Ishikawa (cell line): Measurements from ENCODE around the gene ST7.

Source experiments
- CEBPB ChIP-seq: IDR thresholded peaks from 2 replicates; pipeline ENCODE4 v1.6.1; 2012
- CREB1 ChIP-seq: IDR thresholded peaks from 2 replicates; pipeline ENCODE4 v1.6.1; 2012; ENCODE audit warnings: low read depth
- EGR1 ChIP-seq: IDR thresholded peaks from 2 replicates; pipeline ENCODE4 v1.6.1; 2012
- EP300 ChIP-seq: IDR thresholded peaks from 2 replicates; pipeline ENCODE4 v1.6.1; 2012; ENCODE audit warnings: borderline replicate concordance
- FOXM1 ChIP-seq: IDR thresholded peaks from 2 replicates; pipeline ENCODE4 v1.6.1; 2012; ENCODE audit warnings: low read depth, borderline replicate concordance
- NFIC ChIP-seq: IDR thresholded peaks from 2 replicates; pipeline ENCODE4 v1.6.1; 2012
- RAD21 ChIP-seq: IDR thresholded peaks from 2 replicates; pipeline ENCODE4 v1.6.1; 2012; ENCODE audit warnings: low read depth
- TAF1 ChIP-seq: IDR thresholded peaks from 2 replicates; pipeline ENCODE4 v1.6.1; 2012; ENCODE audit warnings: low read depth, mild to moderate bottlenecking
- TCF12 ChIP-seq: IDR thresholded peaks from 2 replicates; pipeline ENCODE4 v1.6.1; 2012; ENCODE audit warnings: low read depth
- TEAD4 ChIP-seq: IDR thresholded peaks from 2 replicates; pipeline ENCODE4 v1.6.1; 2012
- YY1 ChIP-seq: IDR thresholded peaks from 2 replicates; pipeline ENCODE4 v1.6.1; 2012; ENCODE audit warnings: low read depth
- ZBTB7A ChIP-seq: IDR thresholded peaks from 2 replicates; pipeline ENCODE4 v1.6.1; 2012; ENCODE audit warnings: low read depth
- TF ChIP-seq, protein P1 (sequence below): IDR thresholded peaks from 2 replicates; pipeline ENCODE4 v1.6.1; 2012
- TF ChIP-seq, protein P2 (sequence below): IDR thresholded peaks from 2 replicates; pipeline ENCODE4 v1.6.1; 2012
- TF ChIP-seq, protein P3 (sequence below): IDR thresholded peaks from 2 replicates; pipeline ENCODE4 v1.6.1; 2012; ENCODE audit warnings: low read depth, mild to moderate bottlenecking

ST7 gene

DNA sequence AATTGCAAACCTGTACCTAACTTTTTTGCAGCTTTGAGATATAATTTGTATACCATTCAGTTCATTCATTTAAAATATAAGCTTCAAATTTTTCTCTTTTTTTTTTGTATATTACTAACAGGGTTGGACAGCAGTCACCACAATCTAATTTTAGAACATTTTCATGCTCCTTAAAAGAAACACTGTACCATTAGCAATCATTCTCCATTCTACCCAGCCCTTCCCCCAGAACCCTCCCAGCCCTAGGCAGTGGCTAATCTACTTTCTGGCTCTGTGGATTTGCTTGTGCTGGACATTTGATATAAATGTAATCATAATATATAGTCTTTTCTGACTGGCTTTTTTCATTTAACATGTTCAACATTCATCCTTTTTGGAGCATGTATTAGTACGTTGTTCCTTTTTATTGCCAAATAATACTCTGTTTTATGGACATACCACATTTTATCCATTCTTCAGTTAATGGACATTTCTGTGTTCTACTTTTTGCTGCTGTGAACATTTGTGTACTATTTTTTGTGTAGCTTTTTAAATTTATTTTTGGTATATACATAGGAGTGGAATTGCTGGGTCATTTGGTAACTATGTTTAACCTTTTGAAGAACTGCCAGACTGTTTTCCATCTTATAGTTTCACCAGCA is 40.9 kb upstream of the ST7 start:
- TF ChIP-seq CEBPB: no peak
- no peak for TF ChIP-seq EGR1
- TF ChIP-seq, protein P1, sequence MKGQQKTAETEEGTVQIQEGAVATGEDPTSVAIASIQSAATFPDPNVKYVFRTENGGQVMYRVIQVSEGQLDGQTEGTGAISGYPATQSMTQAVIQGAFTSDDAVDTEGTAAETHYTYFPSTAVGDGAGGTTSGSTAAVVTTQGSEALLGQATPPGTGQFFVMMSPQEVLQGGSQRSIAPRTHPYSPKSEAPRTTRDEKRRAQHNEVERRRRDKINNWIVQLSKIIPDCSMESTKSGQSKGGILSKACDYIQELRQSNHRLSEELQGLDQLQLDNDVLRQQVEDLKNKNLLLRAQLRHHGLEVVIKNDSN: no peak
- no peak for TF ChIP-seq ZBTB7A
- TF ChIP-seq FOXM1: no peak
- no peak for TF ChIP-seq NFIC
- TF ChIP-seq TAF1: no peak
- TF ChIP-seq, protein P2, sequence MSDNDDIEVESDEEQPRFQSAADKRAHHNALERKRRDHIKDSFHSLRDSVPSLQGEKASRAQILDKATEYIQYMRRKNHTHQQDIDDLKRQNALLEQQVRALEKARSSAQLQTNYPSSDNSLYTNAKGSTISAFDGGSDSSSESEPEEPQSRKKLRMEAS: no peak
- no peak for TF ChIP-seq TEAD4
- TF ChIP-seq CREB1: no peak
- no peak for TF ChIP-seq EP300

DNA sequence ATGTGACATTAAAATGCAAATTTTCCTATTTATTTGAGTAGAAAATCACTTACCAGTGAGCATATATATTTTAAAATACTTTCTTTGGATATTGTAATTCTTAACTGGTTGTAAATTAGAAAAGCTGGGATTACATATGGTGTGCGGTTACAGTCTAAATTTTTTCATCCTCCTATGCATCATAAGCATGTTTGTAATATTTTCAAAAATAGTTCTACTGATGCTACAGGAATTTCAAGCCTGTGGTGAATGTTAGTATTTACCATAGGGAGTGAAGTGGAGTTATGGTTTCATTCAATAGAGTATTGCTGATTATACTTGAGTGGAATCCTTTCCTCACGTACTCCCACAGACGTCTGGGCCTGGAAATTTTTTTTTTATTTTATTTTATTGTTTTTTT is 34.6 kb upstream of the ST7 start:
- TF ChIP-seq EGR1: no peak
- no peak for TF ChIP-seq TAF1
- TF ChIP-seq YY1: no peak
- TF ChIP-seq, protein P3, sequence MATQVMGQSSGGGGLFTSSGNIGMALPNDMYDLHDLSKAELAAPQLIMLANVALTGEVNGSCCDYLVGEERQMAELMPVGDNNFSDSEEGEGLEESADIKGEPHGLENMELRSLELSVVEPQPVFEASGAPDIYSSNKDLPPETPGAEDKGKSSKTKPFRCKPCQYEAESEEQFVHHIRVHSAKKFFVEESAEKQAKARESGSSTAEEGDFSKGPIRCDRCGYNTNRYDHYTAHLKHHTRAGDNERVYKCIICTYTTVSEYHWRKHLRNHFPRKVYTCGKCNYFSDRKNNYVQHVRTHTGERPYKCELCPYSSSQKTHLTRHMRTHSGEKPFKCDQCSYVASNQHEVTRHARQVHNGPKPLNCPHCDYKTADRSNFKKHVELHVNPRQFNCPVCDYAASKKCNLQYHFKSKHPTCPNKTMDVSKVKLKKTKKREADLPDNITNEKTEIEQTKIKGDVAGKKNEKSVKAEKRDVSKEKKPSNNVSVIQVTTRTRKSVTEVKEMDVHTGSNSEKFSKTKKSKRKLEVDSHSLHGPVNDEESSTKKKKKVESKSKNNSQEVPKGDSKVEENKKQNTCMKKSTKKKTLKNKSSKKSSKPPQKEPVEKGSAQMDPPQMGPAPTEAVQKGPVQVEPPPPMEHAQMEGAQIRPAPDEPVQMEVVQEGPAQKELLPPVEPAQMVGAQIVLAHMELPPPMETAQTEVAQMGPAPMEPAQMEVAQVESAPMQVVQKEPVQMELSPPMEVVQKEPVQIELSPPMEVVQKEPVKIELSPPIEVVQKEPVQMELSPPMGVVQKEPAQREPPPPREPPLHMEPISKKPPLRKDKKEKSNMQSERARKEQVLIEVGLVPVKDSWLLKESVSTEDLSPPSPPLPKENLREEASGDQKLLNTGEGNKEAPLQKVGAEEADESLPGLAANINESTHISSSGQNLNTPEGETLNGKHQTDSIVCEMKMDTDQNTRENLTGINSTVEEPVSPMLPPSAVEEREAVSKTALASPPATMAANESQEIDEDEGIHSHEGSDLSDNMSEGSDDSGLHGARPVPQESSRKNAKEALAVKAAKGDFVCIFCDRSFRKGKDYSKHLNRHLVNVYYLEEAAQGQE: no peak
- TF ChIP-seq RAD21: no peak
- no peak for TF ChIP-seq CREB1
- TF ChIP-seq, protein P1: no peak
- TF ChIP-seq, protein P2: no peak
- TF ChIP-seq NFIC: no peak
- TF ChIP-seq CEBPB: no peak
- TF ChIP-seq EP300: no peak
- no peak for TF ChIP-seq FOXM1

DNA sequence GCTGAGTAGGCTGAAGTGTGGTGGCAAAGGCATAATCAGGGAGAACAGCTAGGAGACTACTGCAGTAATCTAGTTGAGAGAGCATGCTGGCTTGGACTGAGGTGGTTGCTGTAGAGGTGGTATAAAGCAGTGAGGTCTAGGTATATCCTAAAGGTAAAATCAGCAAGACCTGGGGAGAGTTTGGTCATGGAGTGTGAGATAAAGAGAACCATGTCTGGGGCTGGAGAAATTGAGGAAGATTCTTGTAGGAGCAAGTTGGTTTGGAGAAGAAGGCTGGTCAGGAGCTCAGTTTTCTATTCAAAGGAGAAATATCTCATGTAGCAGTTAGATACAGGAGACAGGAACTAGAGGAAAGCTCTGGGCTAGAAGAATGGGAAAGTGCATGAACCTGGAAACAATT is 32.9 kb upstream of the ST7 start:
- TF ChIP-seq CREB1 (no peak), YY1 (no peak), FOXM1 (no peak)

DNA sequence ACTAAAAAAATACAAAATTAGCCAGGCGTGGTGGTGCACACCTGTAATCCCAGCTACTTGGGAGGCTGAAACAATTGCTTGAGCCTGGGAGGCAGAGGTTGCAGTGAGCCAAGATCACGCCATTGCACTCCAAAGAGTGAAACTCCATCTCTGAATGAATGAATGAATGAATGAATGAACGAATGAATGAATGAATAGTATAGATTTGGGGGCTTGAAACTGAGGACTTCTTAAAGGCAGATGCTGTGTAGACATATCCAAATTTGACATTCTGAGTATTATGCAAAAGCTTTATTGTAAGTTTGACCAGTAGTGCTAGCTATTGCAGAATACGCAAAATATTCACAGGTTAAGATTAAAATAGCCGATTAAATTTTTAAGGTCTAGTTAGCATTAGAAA is 30.8 kb upstream of the ST7 start:
- TF ChIP-seq YY1: no peak
- TF ChIP-seq, protein P3: no peak
- TF ChIP-seq ZBTB7A: no peak
- TF ChIP-seq EGR1: no peak
- no peak for TF ChIP-seq CEBPB
- TF ChIP-seq, protein P2: no peak
- no peak for TF ChIP-seq RAD21
- no peak for TF ChIP-seq FOXM1
- TF ChIP-seq, protein P1: no peak
- TF ChIP-seq TAF1: no peak
- no peak for TF ChIP-seq CREB1
- TF ChIP-seq NFIC: no peak
- TF ChIP-seq EP300: no peak
- no peak for TF ChIP-seq TCF12
- TF ChIP-seq TEAD4: no peak

DNA sequence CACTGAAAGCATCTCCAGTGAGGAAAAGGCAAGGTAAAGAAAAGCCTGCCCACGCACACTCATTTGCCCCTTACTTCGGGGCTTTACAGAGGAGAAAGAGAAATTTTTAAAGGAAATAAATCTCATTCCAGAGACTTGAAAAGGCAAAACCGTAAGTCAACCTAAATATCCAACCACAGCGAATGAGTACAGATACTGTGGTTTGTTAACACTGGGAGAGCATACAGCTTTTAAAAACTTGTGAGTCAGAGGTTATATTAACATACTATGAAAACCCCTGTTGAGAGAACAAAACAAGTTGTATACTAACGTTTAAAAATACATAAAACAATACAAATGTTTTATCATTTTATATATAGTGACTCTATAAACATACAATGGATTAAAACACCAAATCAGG is 28.6 kb upstream of the ST7 start:
- TF ChIP-seq, protein P3: no peak
- no peak for TF ChIP-seq TCF12
- TF ChIP-seq, protein P1: no peak
- TF ChIP-seq CREB1: no peak
- TF ChIP-seq CEBPB: no peak
- no peak for TF ChIP-seq EGR1
- TF ChIP-seq FOXM1: no peak
- TF ChIP-seq ZBTB7A: no peak
- TF ChIP-seq EP300: no peak
- no peak for TF ChIP-seq TAF1
- no peak for TF ChIP-seq NFIC
- no peak for TF ChIP-seq RAD21
- TF ChIP-seq YY1: no peak
- TF ChIP-seq, protein P2: no peak
- no peak for TF ChIP-seq TEAD4
